A673 (cell line): ENCODE data around the gene HOXD8.

Source experiments
- EZH2 ChIP-seq: fragments of 200-600 bp; sonication (generic); IDR thresholded peaks from 2 replicates; pipeline ENCODE4 v1.6.1; 2017; ENCODE audit warnings: borderline replicate concordance, low read depth, mild to moderate bottlenecking, mixed read lengths, antibody characterized with exemption, low read length; ENCODE audit not compliant: poor library complexity, severe bottlenecking
- TF ChIP-seq, protein P1 (sequence below): fragments of 300-800, 200-600 bp; sonication (generic); conservative IDR thresholded peaks from 2 replicates; pipeline ENCODE4 v1.5.1; 2017; ENCODE audit warnings: low read depth, mild to moderate bottlenecking, antibody characterized with exemption, low read length, moderate library complexity, mixed read lengths

DNA sequence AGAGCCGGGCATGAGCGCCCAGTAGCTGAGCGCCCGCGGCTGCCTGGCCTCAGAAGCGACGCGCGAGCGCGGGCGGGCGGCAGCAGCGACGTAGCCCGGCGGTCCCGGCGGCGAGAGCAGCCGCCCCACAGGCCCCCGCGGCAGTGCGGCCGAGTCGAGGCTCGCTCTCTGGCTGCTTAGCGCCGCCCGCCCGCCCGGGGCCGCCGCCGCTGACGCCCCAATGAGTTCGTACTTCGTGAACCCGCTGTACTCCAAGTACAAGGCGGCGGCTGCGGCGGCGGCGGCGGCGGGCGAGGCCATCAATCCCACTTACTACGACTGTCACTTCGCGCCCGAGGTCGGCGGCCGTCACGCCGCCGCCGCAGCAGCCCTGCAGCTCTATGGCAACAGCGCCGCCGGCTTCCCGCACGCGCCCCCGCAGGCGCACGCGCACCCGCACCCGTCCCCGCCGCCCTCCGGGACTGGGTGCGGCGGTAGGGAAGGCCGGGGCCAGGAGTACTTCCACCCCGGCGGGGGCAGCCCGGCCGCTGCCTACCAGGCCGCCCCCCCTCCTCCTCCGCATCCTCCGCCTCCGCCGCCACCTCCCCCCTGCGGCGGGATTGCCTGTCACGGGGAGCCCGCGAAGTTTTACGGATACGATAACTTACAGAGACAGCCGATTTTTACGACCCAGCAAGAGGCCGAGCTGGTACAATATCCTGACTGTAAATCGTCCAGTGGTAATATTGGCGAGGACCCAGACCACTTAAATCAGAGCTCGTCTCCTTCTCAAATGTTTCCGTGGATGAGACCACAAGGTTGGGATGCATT lies 847 bp downstream of the HOXD8 start:
- TF ChIP-seq, protein P1, sequence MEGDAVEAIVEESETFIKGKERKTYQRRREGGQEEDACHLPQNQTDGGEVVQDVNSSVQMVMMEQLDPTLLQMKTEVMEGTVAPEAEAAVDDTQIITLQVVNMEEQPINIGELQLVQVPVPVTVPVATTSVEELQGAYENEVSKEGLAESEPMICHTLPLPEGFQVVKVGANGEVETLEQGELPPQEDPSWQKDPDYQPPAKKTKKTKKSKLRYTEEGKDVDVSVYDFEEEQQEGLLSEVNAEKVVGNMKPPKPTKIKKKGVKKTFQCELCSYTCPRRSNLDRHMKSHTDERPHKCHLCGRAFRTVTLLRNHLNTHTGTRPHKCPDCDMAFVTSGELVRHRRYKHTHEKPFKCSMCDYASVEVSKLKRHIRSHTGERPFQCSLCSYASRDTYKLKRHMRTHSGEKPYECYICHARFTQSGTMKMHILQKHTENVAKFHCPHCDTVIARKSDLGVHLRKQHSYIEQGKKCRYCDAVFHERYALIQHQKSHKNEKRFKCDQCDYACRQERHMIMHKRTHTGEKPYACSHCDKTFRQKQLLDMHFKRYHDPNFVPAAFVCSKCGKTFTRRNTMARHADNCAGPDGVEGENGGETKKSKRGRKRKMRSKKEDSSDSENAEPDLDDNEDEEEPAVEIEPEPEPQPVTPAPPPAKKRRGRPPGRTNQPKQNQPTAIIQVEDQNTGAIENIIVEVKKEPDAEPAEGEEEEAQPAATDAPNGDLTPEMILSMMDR, result no peak
- no peak for TF ChIP-seq EZH2
